Adrenal gland (tissue), 5 donors: ENCODE data around the gene PRSS3.

Experiments
- CTCF ChIP-seq, 6 experiments: fragments of 450-650 bp in 4 of 6; fragments of 200-600 bp in 2 of 6; sonication (generic) in 1 of 6; IDR thresholded peaks; 1 replicate in 5 of 6; 2 replicates in 1 of 6; pipeline versions ENCODE4 v1.5.1 to v1.8.0; 2016 to 2021; ENCODE audit warnings: antibody characterized with exemption in 6 of 6, mild to moderate bottlenecking in 2 of 6, moderate library complexity in 1 of 6
- POLR2A ChIP-seq, 2 donors: fragments of 450-650 bp; IDR thresholded peaks; one replicate each; pipeline ENCODE4 v1.6.1; 2017; ENCODE audit warnings: antibody characterized with exemption in 2 of 2, mild to moderate bottlenecking in 2 of 2, moderate library complexity in 1 of 2
- donor health status: DM: no; HTN: no; CAD: no.

- peak in 4 of 6 experiments; percentile 14 to 42 (median 24) for TF ChIP-seq CTCF (IDR thresholded peaks at IDR 0.05)
- TF ChIP-seq POLR2A (IDR thresholded peaks at IDR 0.05), result no peak
Measured at GRCh38 chr9:33787839-33788238, 7.5 kb upstream of the PRSS3 start.
